Measurements from ENCODE around the gene SFRP2.

DNA sequence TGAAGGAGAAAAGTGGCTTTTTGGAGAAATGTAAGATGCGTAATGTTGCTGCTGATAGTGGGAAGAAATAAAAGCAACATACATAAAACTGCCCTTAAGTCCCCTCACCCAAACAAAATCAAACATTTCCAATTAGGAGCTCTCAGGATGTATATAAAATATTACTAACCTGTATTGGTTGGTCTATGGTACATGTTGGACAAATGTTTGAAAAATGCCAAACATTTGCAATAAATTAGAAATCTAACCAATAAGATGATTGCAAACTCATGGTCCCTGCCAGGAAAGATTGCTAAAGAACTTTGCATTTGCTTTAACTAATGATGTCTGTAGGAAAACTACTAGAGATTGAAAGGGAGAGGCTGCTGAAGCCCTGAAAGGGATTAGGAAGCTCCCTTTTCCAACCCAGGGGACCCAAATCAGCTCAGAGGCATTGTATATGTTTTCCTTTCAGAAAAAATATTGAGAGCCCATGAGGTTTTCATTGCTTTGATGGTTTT is 1.8 kb downstream of the SFRP2 start:
- TF ChIP-seq, protein P1, sequence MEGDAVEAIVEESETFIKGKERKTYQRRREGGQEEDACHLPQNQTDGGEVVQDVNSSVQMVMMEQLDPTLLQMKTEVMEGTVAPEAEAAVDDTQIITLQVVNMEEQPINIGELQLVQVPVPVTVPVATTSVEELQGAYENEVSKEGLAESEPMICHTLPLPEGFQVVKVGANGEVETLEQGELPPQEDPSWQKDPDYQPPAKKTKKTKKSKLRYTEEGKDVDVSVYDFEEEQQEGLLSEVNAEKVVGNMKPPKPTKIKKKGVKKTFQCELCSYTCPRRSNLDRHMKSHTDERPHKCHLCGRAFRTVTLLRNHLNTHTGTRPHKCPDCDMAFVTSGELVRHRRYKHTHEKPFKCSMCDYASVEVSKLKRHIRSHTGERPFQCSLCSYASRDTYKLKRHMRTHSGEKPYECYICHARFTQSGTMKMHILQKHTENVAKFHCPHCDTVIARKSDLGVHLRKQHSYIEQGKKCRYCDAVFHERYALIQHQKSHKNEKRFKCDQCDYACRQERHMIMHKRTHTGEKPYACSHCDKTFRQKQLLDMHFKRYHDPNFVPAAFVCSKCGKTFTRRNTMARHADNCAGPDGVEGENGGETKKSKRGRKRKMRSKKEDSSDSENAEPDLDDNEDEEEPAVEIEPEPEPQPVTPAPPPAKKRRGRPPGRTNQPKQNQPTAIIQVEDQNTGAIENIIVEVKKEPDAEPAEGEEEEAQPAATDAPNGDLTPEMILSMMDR (IDR thresholded peaks at IDR 0.05 in 4 of 5, conservative IDR thresholded peaks at IDR 0.05 in 1 of 5), result no peak
- no peak for TF ChIP-seq POLR2A (IDR thresholded peaks at IDR 0.05)
